Measurements from ENCODE around the gene RIGI. TPM values are rescaled to one million over a fixed set of nuclear protein-coding genes. Genes with fewer than 3 reads are reported as not detected.

RIGI gene
- total and polyA plus RNA-seq, 2 experiments from 2014 or later: 2.6 to 3.4 TPM

DNA sequence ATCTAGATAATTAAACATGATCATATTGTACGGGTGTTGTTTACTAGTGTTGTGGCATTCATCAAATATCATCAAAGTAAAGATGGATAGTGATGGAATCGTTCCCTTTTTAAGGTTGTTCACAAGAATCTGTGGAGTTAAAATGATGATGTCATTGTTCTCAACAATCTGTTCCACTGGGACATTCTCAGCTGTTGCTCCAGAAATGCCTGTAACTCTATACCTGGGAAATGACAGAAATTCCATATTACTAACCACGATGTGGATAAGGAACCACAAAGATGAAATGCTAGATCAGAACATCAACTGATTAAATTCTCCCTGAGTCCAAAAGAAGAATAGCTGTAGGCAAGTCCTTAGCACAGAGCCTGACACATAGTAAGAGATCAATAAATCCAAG, 38.0 kb downstream of the RIGI start:
- H3K36me3 ChIP-seq: peaks cover 12% of the 10 kb centered on the region
- TF ChIP-seq, protein P1, sequence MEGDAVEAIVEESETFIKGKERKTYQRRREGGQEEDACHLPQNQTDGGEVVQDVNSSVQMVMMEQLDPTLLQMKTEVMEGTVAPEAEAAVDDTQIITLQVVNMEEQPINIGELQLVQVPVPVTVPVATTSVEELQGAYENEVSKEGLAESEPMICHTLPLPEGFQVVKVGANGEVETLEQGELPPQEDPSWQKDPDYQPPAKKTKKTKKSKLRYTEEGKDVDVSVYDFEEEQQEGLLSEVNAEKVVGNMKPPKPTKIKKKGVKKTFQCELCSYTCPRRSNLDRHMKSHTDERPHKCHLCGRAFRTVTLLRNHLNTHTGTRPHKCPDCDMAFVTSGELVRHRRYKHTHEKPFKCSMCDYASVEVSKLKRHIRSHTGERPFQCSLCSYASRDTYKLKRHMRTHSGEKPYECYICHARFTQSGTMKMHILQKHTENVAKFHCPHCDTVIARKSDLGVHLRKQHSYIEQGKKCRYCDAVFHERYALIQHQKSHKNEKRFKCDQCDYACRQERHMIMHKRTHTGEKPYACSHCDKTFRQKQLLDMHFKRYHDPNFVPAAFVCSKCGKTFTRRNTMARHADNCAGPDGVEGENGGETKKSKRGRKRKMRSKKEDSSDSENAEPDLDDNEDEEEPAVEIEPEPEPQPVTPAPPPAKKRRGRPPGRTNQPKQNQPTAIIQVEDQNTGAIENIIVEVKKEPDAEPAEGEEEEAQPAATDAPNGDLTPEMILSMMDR (IDR thresholded peaks at IDR 0.05; ENCODE audit: low read depth, low read length): no peak
- no peaks in the 10 kb centered on the region for H3K9me3 ChIP-seq (ENCODE audit: low read depth)
- H3K4me3 ChIP-seq: no peak overlapping the region
- no peaks in the 10 kb centered on the region for H3K27me3 ChIP-seq
- DNase-seq (ENCODE audit: low read depth in 1 of 2, low spot score in 1 of 2): peak in 1 of 2 donors; percentile 48
- no peak overlapping the region for H3K27ac ChIP-seq
- no peaks in the 10 kb centered on the region for H3K4me1 ChIP-seq (ENCODE audit: low read depth)

DNA sequence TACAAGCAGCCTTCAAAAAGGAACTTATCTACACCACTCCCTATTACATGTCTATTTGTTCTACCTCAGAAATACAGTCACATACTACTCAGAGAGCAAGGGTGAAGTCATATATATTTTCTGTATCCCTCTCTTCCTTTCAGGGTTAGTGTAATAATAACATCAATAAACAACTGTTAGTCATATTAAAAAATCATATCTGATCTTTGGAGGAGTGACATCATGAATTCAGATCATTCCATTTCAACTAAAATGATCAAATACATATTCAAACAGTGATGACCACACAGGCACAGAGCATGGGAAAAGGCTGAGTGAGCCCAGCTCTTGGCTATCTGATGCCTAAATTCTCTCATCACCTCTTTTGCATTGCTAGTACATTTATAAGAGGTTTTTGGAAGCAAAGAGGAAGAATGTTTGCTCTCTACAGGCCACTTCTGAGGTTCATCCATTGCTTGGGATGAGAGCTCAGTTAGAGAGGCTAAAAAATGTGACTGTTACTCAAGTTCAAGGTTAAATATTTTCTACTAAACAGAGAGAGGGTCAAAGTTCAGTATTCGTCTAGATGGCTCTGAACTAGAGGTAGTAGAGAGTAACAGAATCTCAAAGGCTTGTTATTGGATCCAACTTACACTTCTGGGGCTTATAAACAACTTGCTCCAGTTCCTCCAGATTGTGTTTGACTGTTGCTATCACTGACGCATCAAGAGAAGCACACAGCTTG, 39.0 kb downstream of the RIGI start:
- H3K9me3 ChIP-seq (ENCODE audit: low read depth): no peaks in the 10 kb centered on the region
- H3K27me3 ChIP-seq: no peaks in the 10 kb centered on the region
- TF ChIP-seq, protein P1 (IDR thresholded peaks at IDR 0.05; ENCODE audit: low read depth, low read length): no peak
- no peak for DNase-seq (ENCODE audit: low read depth in 1 of 2, low spot score in 1 of 2)
- no peak overlapping the region for H3K27ac ChIP-seq
- H3K36me3 ChIP-seq: peaks cover 12% of the 10 kb centered on the region
- no peaks in the 10 kb centered on the region for H3K4me1 ChIP-seq (ENCODE audit: low read depth)
- H3K4me3 ChIP-seq: no peak overlapping the region

DNA sequence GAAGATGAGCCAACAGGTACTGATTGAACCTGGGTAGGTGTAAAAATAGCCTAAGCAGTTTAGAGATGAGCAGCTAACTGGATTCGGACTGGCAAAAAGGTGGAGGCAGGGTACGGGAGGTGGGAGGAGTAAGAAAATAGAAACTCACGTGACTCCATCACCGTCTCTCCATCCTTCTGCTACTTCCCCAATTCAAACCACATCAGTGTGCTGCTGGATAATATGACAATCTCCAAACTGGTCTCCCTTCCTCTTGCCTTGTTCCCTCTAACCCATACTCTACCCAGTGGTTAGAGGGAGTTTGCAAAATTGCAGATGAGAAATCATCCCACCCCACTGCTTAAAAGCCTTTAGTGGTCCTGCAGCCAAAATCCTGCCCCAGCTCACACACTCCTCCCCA, 42.7 kb downstream of the RIGI start:
- H3K27ac ChIP-seq: no peak overlapping the region
- H3K36me3 ChIP-seq: peaks cover 12% of the 10 kb centered on the region
- H3K9me3 ChIP-seq (ENCODE audit: low read depth): no peaks in the 10 kb centered on the region
- H3K27me3 ChIP-seq: no peaks in the 10 kb centered on the region
- no peak overlapping the region for H3K4me3 ChIP-seq
- no peaks in the 10 kb centered on the region for H3K4me1 ChIP-seq (ENCODE audit: low read depth)
- TF ChIP-seq, protein P1 (IDR thresholded peaks at IDR 0.05; ENCODE audit: low read depth, low read length): no peak
- DNase-seq (ENCODE audit: low read depth in 1 of 2, low spot score in 1 of 2): no peak

Other genes with a start within 250 kb of the RIGI start
- 42.1 and 42.9 TPM in 2 replicates for gene ACO1, start 141.6 kb downstream of the RIGI start, total RNA-seq
- 51.5 and 56.8 TPM in 2 replicates for gene ACO1, start 141.6 kb downstream of the RIGI start, polyA plus RNA-seq
- gene SMIM27, start 26.1 kb upstream of the RIGI start, total RNA-seq: 6.5 and 11.2 TPM in 2 replicates
- 47.1 and 65.3 TPM in 2 replicates for gene SMIM27, start 26.1 kb upstream of the RIGI start, polyA plus RNA-seq
- gene TOPORS, start 26.4 kb upstream of the RIGI start, total RNA-seq: 14.1 and 17.1 TPM in 2 replicates
- 18.5 and 18.6 TPM in 2 replicates for gene TOPORS, start 26.4 kb upstream of the RIGI start, polyA plus RNA-seq
- gene NDUFB6, start 47.0 kb upstream of the RIGI start, total RNA-seq: 50.3 and 97.5 TPM in 2 replicates
- 169 and 251 TPM in 2 replicates for gene NDUFB6, start 47.0 kb upstream of the RIGI start, polyA plus RNA-seq
- 0.09 TPM in 1 of 2 replicates, not detected in the other for gene TAF1L, start 109.5 kb upstream of the RIGI start, total RNA-seq
- not detected in 2 replicates for gene TAF1L, start 109.5 kb upstream of the RIGI start, polyA plus RNA-seq

Data from cardiac muscle cell (in vitro differentiated cells and primary cell).